Activated naive CD8-positive, alpha-beta T cell treated with anti-CD3 and anti-CD28 coated beads, Interleukin-2, amount 50 U/mL, for 24 hours (primary cell): Measurements from ENCODE around the gene TLR4.

Experiments
- ATAC-seq: fragments of 150-1000 bp; cut with Tn5 transposase; one replicate; pipeline ENCODE4 v1.10.0; 2021
- DNase-seq: peaks from one replicate; pipeline ENCODE4 v3.0.0; 2021
- H3K27ac Mint-ChIP-seq: one replicate; pipeline ENCODE4 v1.8.0; 2021; ENCODE audit warnings: mild to moderate bottlenecking, mixed read lengths
- H3K27me3 Mint-ChIP-seq: one replicate; pipeline ENCODE4 v1.8.0; 2021; ENCODE audit warnings: mixed read lengths
- H3K36me3 Mint-ChIP-seq: one replicate; pipeline ENCODE4 v1.8.0; 2021; ENCODE audit warnings: low read depth, mixed read lengths
- H3K4me1 Mint-ChIP-seq: one replicate; pipeline ENCODE4 v1.8.0; 2021; ENCODE audit warnings: mixed read lengths
- H3K4me3 Mint-ChIP-seq: one replicate; pipeline ENCODE4 v1.8.0; 2021; ENCODE audit warnings: mild to moderate bottlenecking, moderate library complexity, mixed read lengths
- H3K9me3 Mint-ChIP-seq: one replicate; pipeline ENCODE4 v1.8.0; 2021; ENCODE audit warnings: mixed read lengths

TLR4 gene

DNA sequence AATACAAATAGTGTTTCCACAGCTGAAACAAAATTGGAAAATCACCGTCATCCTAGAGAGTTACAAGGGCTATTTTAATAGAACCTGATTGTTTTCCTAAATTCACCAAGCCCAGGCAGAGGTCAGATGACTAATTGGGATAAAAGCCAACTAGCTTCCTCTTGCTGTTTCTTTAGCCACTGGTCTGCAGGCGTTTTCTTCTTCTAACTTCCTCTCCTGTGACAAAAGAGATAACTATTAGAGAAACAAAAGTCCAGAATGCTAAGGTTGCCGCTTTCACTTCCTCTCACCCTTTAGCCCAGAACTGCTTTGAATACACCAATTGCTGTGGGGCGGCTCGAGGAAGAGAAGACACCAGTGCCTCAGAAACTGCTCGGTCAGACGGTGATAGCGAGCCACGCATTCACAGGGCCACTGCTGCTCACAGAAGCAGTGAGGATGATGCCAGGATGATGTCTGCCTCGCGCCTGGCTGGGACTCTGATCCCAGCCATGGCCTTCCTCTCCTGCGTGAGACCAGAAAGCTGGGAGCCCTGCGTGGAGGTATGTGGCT lies at the start of gene TLR4:
Gene TLR4 (plus strand): TSS at position 380 of the 552 bp plus-strand sequence. CDS start 70 bp downstream, at position 450.
- ATAC-seq, result peak; percentile 52
- H3K4me3 Mint-ChIP-seq, result no peak within 1 kb of the TSS
- peaks cover 3% of the 10 kb centered on the region for H3K4me1 Mint-ChIP-seq
- peaks cover 5% of the 10 kb centered on the region for H3K27me3 Mint-ChIP-seq
- DNase-seq, result peak; percentile 6
- no peaks in the 10 kb centered on the region for H3K36me3 Mint-ChIP-seq
- H3K9me3 Mint-ChIP-seq, result no peaks in the 10 kb centered on the region
- no peak within 1 kb of the TSS for H3K27ac Mint-ChIP-seq

DNA sequence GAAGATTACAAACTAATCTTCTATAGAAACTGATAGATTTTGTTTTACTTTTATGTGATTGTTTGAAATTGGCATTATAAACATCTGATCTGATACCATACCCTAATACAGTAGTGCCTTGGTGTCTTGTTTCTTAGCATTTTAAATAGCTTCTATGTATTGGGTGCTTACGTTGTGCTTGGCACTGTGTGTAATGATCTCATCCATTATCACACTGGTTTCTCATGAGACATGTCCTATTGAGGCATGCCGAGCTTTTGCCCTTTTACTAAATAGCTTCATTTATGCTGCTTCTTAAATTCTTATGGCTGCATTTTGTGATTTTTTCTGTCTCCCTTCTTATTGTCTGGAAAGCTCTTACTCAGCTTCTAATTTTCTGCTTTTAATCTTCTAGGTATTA lies 48.2 kb upstream of the TLR4 start:
- Mint-ChIP-seq H3K27me3 (no peaks in the 10 kb centered on the region), H3K4me1 (no peaks in the 10 kb centered on the region), H3K4me3 (no peak overlapping the region), H3K27ac (no peak overlapping the region), H3K9me3 (no peaks in the 10 kb centered on the region), H3K36me3 (no peaks in the 10 kb centered on the region)
- no peak for ATAC-seq
- no peak for DNase-seq

DNA sequence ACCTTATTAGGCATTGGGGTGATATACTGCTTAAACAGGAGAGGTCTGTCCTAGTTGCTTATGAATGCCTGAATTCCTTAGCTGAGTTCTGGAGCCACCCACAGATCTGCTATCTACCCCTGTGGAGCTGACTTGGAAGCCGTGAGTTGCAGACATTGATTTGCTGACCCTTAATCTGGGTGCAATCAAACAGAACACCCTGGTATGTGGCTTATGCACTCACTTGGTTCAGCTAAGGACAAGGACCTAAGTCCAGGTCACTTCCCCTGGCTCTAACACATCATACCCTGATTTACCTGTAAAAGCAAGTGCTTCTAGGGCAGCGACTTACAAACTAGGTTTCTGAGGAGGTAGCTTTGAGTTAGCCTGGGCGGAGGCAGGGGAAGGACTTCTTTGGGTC lies 41.6 kb upstream of the TLR4 start:
- H3K9me3 Mint-ChIP-seq, result no peaks in the 10 kb centered on the region
- no peak overlapping the region for H3K4me3 Mint-ChIP-seq
- no peak for DNase-seq
- H3K36me3 Mint-ChIP-seq, result no peaks in the 10 kb centered on the region
- H3K27ac Mint-ChIP-seq, result no peak overlapping the region
- H3K4me1 Mint-ChIP-seq, result no peaks in the 10 kb centered on the region
- ATAC-seq, result no peak
- peaks cover 2% of the 10 kb centered on the region for H3K27me3 Mint-ChIP-seq

DNA sequence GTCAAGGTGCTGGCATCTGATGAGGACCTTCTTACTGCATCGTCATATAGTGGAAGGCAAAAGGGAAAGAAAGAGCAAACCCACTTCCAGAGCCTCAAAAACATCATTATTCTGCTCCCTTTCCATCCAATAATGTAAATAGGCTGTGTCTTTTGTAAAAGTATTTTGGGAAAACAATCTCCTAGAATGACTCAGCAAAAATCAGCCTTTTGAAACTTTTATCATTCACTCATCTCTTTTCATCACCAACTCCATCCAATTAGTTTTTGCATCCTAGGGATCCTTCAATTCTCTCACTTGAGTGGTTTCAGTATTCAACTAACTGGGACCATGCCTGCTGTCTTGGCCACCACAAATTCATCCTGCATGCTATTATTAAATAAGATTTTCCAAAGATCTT lies 39.8 kb upstream of the TLR4 start:
- no peak overlapping the region for H3K27ac Mint-ChIP-seq
- no peak overlapping the region for H3K4me3 Mint-ChIP-seq
- H3K36me3 Mint-ChIP-seq, result no peaks in the 10 kb centered on the region
- DNase-seq, result no peak
- ATAC-seq, result no peak
- peaks cover 2% of the 10 kb centered on the region for H3K27me3 Mint-ChIP-seq
- H3K9me3 Mint-ChIP-seq, result no peaks in the 10 kb centered on the region
- no peaks in the 10 kb centered on the region for H3K4me1 Mint-ChIP-seq

DNA sequence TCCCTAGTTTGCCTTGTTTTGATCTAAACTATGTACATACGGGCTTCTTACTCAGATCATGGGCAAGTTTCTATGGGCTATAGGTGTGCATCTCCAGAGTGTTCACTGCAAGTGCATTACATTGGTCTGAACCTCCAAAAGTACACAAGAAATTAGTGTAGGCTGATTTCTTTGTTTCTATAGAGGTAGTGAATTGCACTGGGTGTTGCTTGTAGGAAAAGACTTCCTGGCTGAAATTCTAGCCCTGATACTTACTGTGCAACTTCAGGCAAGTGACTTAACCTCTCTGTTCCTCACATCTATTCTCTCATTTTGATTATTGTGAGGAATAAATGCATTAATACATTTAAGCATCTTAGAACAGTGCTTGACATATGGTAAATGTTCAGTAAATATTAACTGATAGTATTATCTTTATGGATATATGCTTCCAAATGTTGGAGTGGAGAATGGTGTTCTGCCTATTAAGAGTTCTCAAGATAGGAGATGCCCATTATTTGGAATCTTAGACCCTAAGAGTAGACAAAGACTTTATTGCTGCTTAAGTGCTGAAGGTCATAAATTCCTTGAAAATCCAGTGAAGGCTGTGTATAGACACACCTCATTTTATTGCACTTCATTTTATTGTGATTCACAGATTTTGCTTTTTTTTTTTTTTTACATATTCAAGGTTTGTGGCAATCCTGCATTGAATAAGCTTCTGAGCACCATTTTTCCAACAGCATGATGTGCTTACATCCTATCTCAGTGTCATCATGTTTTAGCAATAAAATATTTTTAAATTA lies 38.4 kb upstream of the TLR4 start:
- no peak for DNase-seq
- H3K4me3 Mint-ChIP-seq, result no peak overlapping the region
- no peaks in the 10 kb centered on the region for H3K4me1 Mint-ChIP-seq
- ATAC-seq, result no peak
- H3K27ac Mint-ChIP-seq, result no peak overlapping the region
- peaks cover 2% of the 10 kb centered on the region for H3K27me3 Mint-ChIP-seq
- H3K9me3 Mint-ChIP-seq, result no peaks in the 10 kb centered on the region
- H3K36me3 Mint-ChIP-seq, result no peaks in the 10 kb centered on the region

DNA sequence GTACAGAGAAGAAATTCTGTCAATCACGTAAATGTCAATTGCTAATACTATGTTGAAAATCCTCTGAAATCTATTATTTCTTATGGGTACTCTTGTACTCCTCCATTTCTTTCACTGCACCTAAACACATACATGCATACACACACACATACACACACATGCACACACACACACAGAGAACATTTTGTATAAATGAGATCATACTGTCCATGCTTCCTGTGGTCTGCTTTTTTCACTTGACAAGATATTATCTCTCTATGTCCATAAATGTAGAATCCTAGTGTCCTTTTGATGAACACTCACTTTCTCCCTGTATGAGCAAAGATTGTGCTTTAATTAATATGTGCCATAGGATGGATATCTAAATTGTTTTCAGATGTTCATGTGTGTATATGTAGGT lies 32.7 kb upstream of the TLR4 start:
- no peak overlapping the region for H3K27ac Mint-ChIP-seq
- no peak for ATAC-seq
- H3K9me3 Mint-ChIP-seq, result no peaks in the 10 kb centered on the region
- peaks cover 11% of the 10 kb centered on the region for H3K27me3 Mint-ChIP-seq
- H3K36me3 Mint-ChIP-seq, result no peaks in the 10 kb centered on the region
- no peaks in the 10 kb centered on the region for H3K4me1 Mint-ChIP-seq
- DNase-seq, result no peak
- H3K4me3 Mint-ChIP-seq, result no peak overlapping the region

DNA sequence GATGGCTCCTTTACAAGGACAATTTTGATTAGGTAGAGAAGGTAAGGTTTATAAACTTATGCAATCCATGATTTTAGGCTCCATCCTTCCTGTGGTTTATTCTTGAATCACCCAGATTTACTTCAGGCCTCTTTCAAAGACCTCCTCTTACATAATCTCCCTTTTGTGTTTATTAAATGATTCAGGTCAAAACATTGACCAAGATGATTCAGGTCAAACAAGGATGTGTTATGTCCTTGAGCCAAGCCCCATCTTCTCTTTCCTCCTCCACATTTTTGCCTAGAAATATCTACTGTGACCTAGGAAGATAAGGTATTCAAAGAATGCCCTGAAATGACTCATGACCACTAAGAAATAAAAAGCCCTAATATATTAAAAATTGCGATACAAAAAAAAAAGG lies 31.8 kb upstream of the TLR4 start:
- no peak overlapping the region for H3K4me3 Mint-ChIP-seq
- no peaks in the 10 kb centered on the region for H3K4me1 Mint-ChIP-seq
- DNase-seq (no peak), ATAC-seq (no peak)
- H3K27ac Mint-ChIP-seq, result no peak overlapping the region
- peaks cover 11% of the 10 kb centered on the region for H3K27me3 Mint-ChIP-seq
- H3K36me3 Mint-ChIP-seq, result no peaks in the 10 kb centered on the region
- no peaks in the 10 kb centered on the region for H3K9me3 Mint-ChIP-seq

DNA sequence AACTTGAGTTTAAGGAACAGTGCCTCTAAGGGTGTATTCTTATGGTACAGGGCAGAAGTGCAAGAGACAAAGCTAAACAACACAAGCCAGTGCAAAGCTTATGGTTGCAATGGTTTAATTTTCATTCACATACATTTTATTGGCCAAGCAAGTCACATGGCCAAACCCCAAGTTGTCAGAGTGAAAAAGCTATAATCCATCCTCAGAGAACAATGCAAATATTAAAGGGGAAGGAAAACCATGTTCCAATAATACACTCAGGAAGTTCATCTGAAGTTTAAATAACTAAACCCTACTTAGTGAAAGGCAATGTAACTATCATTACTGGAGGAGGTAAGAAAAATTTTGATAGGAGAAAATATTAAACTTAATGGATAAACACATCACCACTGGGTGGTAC lies 26.6 kb upstream of the TLR4 start:
- Mint-ChIP-seq H3K4me1 (peaks cover 4% of the 10 kb centered on the region), H3K4me3 (no peak overlapping the region), H3K27me3 (peaks cover 11% of the 10 kb centered on the region), H3K9me3 (no peaks in the 10 kb centered on the region), H3K27ac (no peak overlapping the region), H3K36me3 (no peaks in the 10 kb centered on the region)
- ATAC-seq (no peak), DNase-seq (no peak)

DNA sequence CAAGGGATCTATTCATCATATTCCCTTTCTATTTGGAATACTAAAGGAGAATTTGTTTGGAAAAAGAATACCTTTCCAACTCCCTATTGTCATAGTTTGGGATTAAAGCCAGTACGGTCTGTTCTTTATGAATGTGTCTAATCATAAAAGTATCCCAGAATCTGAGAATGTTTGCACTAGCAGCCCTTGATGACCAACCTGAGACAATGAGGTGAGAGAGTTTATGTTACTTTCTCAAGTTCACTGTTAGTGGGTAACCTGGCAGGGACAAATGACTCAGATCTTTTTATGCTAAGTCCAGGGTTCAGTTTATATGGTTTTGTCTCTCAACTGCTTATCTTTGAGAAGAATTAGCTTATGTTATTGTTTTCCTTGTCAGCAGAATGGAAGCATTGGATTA lies 25.3 kb upstream of the TLR4 start:
- Mint-ChIP-seq H3K9me3 (no peaks in the 10 kb centered on the region), H3K36me3 (no peaks in the 10 kb centered on the region), H3K27ac (no peak overlapping the region), H3K27me3 (peaks cover 3% of the 10 kb centered on the region), H3K4me3 (no peak overlapping the region), H3K4me1 (peaks cover 4% of the 10 kb centered on the region)
- DNase-seq (no peak), ATAC-seq (no peak)

DNA sequence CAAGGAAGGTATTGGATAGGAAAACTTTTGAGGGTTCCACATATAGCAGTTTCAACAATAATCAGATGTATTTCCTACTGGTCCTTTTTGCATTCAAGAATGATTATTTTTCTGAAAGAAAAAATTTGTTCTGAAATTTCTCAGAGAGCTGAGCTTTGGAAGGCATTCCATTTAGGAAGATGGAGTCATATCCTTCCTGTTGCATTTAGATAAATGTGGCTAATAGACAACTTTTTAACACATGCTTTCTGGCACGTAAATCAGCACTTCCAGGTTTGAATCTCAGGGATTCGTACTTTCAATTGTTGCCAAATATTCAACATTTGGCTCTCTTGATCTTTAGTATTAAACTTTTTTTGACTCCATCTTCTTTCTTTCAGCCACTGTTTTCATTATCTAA lies 24.8 kb upstream of the TLR4 start:
- H3K4me3 Mint-ChIP-seq, result no peak overlapping the region
- no peaks in the 10 kb centered on the region for H3K9me3 Mint-ChIP-seq
- H3K36me3 Mint-ChIP-seq, result no peaks in the 10 kb centered on the region
- H3K27ac Mint-ChIP-seq, result no peak overlapping the region
- DNase-seq, result no peak
- H3K4me1 Mint-ChIP-seq, result peaks cover 4% of the 10 kb centered on the region
- ATAC-seq, result no peak
- peaks cover 3% of the 10 kb centered on the region for H3K27me3 Mint-ChIP-seq

DNA sequence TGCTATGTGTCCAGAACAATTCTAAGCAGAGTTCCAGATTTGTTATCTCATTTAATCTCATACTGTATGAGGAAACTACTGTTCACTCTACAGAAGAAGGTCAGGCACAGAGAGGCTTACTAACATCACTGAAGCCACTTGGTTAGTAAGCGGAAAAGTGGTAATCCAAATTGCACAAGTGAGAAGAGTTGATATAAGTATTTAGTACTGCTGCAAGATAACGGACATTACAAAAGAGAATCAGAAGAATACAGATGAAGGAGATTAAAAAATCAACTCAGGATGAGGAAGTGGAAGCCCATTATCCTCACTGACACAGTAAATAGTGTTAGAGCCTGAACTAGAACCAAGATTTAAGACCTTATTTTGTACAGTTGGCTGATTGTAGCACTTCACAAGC lies 22.3 kb upstream of the TLR4 start:
- Mint-ChIP-seq H3K4me3 (no peak overlapping the region), H3K9me3 (no peaks in the 10 kb centered on the region), H3K36me3 (no peaks in the 10 kb centered on the region), H3K27ac (no peak overlapping the region), H3K27me3 (peaks cover 7% of the 10 kb centered on the region), H3K4me1 (peaks cover 4% of the 10 kb centered on the region)
- DNase-seq (no peak), ATAC-seq (no peak)

DNA sequence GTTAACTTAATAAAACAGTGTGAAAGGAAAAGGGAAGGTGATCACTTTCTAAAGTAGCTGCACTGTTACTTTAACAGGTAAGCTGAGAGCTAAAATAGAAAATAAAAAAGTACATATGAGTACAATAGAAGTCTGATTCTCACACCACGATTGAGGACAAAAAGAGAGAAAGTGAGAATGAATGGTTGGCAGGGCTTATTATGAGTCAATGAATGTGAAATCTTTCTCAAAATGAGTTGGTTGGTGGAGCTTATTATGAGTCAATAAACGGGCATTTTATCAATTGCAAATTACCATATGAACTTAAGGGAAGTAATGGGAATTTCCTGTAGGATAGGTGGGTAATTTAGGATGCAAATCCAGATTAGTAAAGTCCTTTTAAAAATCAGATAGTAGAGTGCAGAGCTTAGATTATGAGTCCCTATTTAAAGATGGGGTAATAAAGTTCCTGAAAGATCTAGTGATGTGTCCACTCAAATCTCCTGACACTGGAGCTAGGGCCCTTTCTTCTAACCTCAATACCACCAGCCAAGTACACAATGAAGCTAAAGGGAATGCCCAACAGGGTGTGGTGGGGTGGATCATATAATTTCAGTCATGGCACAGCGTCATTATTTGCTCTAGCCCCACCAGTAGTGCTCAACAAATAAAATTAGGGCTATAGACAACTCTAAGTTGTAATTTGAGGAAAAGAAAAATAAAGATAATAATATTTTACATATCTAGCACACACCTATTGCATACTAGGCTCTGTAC lies 21.1 kb upstream of the TLR4 start:
- H3K36me3 Mint-ChIP-seq, result no peaks in the 10 kb centered on the region
- peaks cover 7% of the 10 kb centered on the region for H3K27me3 Mint-ChIP-seq
- DNase-seq (no peak), ATAC-seq (peak; percentile 28)
- H3K9me3 Mint-ChIP-seq, result peaks cover 3% of the 10 kb centered on the region
- H3K4me1 Mint-ChIP-seq, result peaks cover 4% of the 10 kb centered on the region
- H3K27ac Mint-ChIP-seq, result no peak overlapping the region
- H3K4me3 Mint-ChIP-seq, result no peak overlapping the region

DNA sequence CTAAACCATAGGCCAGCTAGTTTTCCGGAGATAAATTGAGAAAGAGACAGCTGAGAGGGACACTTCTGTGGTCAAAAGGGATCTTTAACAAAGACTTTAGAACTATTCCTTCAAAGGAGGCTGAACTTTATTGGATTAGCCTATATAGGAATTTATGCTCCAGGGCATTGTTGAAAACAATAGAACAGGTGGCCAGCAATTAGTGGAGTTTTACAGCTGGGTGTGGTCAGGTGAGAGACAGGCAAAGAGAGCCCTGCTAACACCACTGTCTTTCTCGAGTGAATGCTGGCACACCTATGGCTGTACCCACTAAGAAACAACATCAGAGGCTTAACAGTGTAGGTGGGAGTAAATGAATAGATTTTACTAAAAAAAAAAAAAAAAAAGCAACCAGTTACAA lies 16.7 kb upstream of the TLR4 start:
- DNase-seq (no peak), ATAC-seq (no peak)
- Mint-ChIP-seq H3K4me3 (no peak overlapping the region), H3K4me1 (no peaks in the 10 kb centered on the region), H3K9me3 (peaks cover 10% of the 10 kb centered on the region), H3K27me3 (peaks cover 7% of the 10 kb centered on the region), H3K36me3 (peaks cover 1% of the 10 kb centered on the region), H3K27ac (no peak overlapping the region)

DNA sequence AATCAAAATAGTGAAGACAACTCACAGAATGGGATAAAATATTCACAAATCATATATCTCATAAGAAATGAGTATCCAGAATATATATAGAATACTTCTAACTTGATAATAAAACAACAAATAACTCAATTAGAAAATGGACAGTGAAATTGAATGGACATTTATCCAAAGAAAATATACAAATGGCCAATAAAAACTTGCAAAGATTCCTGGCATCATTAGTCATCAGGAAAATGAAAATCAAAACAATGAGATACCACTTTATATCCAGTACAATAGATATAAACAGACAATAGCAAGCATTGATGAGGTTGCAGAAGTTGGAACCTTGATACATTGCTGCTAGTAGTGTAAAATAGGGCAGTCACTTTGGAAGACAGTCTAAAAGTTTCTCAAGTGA lies 12.8 kb upstream of the TLR4 start:
- DNase-seq, result no peak
- Mint-ChIP-seq H3K27me3 (peaks cover 5% of the 10 kb centered on the region), H3K9me3 (peaks cover 16% of the 10 kb centered on the region), H3K4me1 (no peaks in the 10 kb centered on the region), H3K27ac (no peak overlapping the region), H3K36me3 (peaks cover 1% of the 10 kb centered on the region), H3K4me3 (no peak overlapping the region)
- no peak for ATAC-seq

DNA sequence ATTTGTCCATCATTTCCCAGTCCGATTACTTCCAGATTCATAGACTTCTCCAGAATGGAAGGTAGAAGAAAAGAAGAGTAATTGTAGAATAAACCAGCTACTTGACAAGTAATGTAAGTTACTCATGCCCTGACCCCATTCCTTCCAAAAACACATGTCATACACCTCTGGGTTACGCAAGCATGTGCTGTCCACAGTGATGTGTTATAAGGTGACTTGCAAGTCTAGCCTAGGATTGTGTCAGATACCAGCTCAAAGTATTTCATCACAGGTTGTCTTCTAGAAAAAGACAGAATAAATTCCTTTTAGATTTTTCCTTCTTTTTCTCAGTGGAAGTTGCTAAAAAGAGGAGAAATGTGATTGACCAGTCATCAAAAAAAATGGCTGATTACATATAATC lies 8.0 kb upstream of the TLR4 start:
- H3K27me3 Mint-ChIP-seq, result no peaks in the 10 kb centered on the region
- H3K4me1 Mint-ChIP-seq, result no peaks in the 10 kb centered on the region
- DNase-seq, result no peak
- no peak overlapping the region for H3K27ac Mint-ChIP-seq
- ATAC-seq, result no peak
- H3K36me3 Mint-ChIP-seq, result no peaks in the 10 kb centered on the region
- no peak overlapping the region for H3K4me3 Mint-ChIP-seq
- peaks cover 16% of the 10 kb centered on the region for H3K9me3 Mint-ChIP-seq
